GM19455 (cell line): Measurements from ENCODE around the gene KCNQ5.

Experiments used
- ATAC-seq: cut with Tn5 transposase; IDR thresholded peaks from one replicate; pipeline ENCODE4 v1.9.1; 2021; ENCODE audit not compliant: unreplicated experiment

KCNQ5 gene

DNA sequence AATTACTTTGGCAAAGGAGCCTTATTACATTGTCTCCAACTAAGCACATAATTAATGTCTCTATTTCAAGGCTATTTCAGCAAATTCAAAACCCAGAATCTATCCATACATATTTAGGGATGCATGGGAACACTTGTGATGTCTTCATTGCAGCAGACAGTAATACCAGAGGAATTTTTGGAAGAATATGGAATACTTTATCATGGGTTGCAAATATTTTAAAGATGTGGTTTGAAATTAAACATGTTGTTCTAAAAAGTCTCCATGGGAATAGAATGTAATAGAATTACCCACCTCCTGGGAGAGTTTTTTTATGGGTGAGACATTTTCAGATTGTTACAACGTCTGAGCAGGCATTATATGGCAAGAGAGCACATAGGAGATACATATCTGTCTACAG is 170.8 kb downstream of the KCNQ5 start:
- ATAC-seq, result no peak

DNA sequence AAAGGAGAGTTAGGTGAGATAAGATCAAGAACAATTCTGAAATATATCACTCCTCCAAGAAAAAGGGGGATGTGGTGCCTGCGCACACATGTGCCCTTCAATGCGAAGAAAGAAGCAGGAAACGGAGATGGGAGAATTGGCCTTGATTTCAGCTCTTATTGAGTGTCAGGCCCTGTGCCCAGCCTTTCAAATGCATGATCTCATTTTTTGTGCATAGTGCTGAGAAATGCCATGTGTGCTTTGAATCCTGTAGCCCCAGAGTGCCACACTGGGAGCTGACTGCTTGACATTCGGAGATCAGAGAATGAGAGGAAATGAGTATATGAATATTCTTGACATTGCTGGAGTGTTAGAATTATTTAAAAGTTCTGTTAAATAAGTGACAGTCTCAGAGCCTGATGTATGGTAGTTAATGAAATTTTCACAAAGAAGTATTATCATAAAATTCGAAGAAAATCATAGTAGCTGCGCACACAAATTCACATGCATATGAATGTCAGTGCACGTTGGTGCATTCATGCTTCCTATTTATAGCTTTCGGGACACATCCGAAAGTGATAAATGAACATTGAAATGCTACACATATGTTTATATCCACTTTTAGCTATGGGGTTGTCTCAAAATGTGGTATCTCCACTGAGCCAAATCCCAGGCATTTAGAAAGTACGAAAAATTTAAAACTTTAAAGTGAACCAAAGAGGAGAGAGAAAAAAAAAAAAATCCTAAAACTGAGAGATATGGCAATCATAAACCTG is 172.0 kb downstream of the KCNQ5 start:
- no peak for ATAC-seq

DNA sequence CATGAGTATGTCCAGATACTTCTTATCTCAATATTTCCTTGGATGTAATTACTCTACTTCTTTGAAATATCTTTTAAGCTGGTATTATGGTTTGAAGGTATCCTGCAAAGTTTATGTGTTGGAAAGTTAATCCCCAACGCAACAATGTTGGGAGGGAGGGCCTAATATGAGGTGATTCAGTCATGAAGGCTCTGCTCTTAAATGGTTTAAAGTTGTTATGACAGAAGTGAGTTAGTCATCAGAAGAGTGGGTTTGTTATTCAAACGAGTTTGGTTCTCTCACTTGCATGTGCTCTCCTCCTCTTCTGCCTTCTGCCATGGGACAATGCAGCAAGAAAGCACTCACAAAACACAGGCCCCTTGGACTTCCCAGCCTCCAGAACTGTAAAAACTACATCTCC is 176.3 kb downstream of the KCNQ5 start:
- ATAC-seq, result no peak

DNA sequence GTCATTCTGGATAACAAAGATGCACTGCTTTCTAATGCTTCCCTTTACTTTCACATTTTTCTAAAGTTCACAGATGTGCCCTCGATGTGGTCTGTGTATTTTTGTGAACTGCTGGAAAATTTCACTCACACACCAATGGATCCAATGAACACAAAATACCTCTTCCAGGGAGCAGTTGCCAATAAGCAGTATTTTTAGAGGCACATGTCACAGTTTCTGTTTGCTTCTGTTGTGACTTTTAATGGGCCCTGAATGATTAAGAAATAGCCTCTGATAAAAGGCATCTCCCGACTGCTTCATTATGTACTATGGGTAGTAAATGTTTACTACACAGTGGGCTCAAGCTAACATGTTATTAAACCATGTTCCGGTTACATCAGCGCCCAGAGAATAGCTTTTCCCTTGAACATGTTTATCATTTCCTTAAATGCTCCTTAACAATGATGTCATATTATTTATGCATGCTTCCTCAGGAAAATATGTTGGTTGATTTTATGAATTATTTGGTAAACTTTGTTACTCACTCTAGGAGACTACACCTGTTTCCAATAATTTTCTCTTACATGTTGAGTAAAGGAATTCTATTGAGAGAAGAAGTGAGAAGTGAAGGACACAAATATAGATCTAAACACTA is 188.0 kb downstream of the KCNQ5 start:
- no peak for ATAC-seq

DNA sequence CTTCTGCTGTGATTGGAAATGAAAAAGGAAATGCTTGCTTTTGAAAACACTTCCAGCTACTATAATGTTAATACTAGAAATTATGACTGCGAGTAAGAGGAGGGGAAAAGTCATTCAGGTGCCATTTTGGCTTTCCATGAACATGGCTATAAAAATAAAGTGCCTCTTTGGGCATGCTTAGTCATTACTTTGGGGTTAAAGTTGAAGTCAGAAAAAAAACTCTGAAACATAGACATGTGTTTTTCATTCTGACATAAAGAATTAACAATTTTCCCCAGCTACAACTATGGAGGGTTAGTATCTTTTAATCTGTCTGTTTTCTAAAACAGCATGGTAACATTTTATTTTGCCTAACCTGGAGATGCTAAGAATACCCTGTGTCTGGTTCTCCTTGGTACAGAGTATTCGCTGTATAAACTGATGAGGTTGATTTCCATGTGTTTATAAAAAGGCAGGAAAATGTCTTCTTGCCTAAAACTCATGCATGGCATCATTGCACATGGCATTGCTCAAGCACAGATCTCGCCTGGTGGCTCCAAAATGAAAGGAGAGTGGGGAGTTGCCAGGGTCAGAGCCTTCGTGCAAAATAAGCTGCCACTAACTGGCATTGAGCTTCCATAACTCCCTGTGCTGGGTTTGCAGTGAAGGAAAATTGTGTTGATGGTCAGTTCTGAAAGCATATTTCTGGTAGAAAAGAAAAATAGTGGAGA is 188.9 kb downstream of the KCNQ5 start:
- ATAC-seq, result no peak

DNA sequence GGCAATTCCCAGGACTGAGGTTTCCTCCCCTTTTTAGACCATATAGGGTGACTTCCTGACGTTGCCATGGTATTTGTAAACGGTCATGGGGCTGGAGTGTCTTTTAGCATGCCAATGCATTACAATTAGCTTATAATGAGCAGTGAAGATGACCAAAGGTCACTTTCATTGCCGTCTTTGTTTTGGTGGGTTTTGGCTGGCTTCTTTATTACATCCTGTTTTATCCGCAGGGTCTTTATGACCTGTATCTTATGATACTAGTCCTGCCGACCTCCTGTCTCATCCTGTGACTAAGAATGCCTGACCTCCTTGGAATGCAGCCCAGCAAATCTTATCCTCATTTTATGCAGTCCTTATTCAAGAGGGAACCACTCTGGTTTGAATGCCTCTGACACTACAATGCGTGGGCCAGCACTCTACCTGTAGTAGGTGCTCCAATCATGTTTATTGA is 190.1 kb downstream of the KCNQ5 start:
- no peak for ATAC-seq

DNA sequence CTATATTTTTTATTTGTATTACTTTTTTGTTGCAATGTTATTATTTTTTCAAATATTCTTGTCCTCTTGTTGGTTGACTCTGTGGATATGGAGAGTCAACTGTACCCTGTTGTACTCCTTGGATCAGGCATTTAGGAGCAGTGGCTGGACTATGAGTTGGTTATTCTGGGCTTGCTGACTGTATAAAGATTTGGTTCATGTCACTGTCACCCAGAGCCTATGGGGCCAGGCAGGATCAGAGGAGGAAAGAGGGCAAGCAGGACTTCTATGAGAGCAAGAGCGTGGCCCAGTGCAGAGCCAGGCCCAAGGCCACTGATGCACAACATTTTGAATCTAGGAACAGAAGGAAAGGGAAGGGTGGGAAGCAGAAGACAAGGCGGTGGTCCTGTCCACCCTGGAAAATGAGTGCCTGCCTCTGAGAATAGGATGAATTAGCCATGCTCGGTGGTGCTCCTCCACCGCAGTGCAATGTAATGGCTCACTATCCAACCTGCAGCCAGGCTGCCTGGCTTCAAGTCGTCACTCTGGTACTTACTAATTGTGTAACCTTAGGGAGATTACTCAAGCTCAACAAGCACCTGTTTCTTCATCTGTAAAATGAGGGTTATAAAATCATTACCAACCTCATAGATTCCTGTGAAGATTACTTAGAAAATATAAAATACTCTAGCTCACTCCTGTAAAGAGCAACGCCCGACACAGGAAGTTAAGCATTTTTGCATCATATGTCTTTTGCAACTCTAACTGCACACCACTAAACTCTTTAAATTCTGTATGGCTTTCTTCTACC is 192.1 kb downstream of the KCNQ5 start:
- ATAC-seq, result no peak

DNA sequence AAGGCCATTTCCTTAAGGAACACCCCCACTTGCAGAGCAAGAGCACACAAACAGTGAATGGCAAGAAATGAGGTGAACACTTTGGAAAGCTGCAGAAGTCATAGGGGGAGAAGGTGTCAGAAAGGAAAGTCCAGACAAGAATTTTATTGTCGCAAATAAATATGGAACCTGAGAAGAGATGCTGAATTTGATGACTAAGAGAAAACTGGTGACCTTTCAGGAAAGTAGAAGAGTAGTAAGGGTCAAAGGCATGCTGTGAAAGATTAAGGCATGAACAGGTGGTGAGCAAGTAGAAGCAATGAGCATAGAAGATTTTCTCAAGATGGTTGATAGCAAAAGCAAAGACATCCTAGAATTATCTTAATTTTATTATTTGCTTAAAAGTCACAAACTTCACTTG is 194.2 kb downstream of the KCNQ5 start:
- no peak for ATAC-seq

DNA sequence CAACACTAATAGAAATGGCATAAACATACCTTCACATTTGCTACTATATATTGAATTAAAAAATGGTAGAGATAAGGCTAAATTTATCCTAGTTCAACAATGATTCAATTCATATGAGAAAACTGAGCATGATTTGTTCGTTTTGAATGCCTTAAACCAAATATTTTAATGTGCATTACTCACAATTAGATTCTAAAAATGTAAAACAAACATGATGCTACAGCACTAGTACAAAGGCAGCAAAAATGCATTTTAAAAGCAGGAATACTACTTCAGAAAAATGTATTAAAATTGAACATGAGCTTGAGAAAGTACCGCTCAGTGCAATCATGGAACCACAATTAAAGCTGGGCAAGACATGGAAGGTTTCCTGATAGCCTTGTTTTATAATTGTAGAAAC is 195.3 kb downstream of the KCNQ5 start:
- no peak for ATAC-seq

DNA sequence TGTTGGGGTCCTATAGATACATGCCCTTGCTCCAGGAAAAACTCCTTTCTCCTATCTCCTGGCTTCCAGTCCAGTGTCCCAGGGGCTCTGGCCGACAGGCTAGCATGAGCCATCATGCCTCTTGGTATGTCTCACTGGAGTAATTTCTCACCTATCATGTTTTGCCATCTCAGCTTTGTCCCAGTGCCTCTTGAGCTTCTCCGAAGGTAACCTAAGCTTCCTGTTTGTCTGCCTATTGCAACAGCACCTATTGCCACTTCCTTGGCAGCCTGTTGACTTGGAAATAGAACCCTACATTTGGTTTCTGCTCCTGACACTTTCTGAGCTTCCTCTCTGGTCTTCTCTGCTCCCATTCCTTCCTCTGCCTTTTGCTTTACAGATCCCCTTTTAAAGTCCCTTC is 197.7 kb downstream of the KCNQ5 start:
- no peak for ATAC-seq

DNA sequence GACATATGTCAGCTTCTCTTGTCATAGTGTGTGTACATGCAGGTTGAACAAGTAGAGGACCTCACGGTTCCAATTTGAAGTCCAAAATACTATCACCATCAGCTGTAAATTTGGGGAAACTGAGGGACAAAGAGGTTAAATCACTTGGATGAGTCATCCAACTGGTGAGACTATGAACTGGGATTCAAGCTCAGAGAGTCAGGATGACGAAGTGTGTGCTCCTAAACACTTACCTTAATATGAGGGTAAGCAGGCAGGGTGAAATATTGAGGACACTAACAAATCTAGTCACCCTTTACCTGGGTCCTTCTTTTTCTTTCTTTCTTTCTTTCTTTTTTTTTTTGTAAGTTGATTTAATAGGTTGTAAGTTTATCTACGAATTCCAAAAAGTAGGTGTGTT is 198.3 kb downstream of the KCNQ5 start:
- ATAC-seq, result no peak

DNA sequence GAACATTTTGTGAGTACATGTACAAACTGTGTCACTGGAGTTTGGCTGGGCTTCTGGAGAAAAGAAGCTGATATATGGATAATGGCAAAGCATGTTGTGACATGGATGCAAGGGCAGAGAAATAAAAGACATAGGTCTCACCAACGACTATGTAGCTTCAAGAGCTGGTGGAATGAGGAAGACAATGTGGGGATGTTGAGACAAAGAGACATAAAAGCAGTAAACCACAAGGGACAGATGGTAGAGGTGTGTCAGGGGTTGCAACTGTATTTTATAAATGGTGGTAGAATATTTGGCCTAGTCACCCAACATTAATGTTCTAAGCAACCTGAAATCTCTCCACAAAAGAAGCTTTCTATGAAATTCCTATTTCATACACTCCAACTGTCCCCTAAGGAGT is 199.0 kb downstream of the KCNQ5 start:
- no peak for ATAC-seq

DNA sequence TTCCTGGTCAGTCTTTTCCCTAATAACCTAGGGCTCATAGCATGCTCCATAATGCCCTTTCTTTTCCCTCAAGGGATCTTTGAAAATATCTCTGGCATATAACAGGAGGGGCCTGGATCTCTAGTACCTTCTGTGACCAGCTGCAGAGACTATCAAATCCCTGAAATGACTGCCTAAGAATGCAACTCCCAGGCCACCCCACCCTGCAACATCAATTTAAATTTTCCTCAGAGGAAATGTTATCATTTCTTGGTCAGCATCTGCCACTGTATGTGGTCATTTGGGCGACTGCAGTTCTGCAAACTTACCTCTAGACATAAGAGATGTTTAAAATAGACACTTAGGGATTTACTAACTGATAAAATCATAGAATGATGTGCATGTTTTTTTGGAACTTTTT is 200.2 kb downstream of the KCNQ5 start:
- ATAC-seq, result no peak

DNA sequence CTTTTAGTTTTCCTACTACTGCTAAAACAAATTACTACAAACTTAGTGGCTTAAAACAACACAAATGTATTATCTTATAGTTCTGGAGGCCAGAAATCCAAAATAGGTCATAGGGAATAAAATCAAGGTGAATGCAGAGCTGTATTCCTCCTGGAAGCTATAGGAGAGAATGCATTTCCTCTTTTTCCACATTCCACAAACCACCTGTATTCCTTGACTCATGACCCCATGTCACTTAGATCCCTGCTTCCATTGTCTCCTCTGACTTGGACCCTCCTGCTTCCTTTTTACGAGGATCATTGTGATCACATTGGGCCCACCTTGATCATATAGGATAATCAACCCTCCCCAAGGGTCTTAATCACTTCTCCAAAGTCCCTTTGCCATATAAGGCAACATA is 200.8 kb downstream of the KCNQ5 start:
- ATAC-seq, result no peak

DNA sequence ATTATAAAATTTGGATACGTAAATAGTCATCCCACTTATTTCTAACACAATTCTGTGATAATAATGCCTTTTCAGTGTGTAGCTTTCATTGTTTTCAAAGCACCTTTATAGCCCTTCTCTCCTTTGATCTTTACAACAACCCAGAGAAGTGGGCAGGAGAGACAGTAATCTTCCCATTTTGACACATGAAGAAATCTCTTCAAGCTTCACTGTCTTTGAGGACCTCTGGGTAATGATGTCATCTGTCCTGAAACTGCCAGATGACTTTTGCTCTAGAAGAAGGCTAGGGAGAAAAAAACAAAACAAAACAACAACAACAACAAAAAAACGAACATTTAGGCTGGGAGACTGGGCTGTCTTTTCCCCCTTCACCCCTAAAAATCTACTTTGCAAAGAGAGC is 203.0 kb downstream of the KCNQ5 start:
- ATAC-seq, result peak; percentile 72

DNA sequence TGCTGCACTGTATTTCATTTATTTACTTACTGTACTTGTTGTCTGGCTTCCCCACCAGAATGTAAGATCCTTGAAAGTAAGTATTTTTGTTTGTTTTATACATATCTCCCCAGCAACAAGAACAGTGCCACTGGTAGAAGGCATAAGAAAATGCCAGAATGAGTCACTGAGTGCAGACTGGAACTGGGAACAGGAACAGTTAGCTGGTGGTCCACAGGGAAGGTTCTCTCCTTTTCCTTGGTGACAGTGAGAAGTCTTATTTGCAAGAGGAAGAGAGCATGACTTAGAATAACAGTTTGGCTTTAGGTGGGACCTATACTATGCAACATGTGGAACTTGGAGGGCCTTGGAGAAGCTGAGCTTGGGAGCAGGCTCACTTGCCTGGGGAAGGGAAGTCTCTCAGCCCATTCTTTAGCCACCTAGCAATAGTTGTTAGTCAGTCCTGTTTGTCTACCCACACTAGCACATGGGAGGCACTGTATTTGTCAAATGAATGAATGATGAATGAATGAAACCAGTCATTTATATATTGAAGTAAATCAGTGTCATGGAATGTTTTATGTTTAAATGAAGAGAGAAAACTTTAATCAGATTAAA is 203.5 kb downstream of the KCNQ5 start:
- ATAC-seq, result peak; percentile 35

DNA sequence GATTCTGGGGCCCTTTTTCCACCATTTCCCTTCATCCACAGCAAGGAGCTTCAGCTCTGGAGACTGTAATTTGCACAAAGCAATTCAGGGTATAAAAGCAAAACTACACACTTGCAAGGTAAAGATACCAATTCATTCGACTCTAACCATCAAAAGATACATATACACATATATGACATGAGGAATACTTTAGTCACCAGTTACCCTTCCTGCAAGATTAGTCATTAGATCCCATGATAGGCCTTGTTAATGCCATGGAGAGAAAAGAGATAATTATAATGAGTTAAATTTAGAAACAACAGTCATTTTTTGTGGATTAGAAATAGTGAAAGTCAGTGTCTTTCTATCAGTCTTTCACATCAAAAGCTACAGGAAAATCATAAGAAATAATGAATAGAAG is 204.2 kb downstream of the KCNQ5 start:
- no peak for ATAC-seq

DNA sequence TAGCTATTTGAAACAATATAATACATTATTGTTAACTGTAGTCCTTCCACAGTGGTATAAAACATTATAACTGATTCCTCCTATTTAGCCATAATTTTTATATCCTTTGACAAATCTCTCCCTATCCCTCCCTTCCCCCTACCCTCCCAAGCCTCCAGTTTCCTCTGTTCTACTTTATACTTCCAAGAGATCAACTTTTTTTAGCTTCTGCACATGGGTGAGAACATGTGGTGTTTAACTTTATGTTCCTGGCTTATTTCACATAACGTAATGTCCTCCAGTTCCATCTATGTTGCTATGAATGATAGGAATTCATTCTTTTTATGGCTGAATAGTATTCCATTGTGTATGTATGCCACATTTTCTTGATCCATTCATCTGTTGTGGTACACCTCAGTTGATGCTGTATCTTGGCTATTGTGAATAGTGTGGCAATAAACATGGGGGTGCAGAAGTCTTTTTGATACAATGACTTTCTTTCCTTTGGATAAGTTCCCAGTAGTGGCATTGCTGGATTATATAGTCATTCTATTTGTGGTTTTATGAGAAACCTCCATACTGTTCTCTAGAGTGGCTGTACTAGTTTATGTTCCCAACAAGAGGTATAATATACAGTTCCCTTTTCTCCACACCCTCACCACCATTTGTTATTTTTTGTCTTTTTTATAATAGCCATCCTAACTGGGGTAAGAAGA is 205.0 kb downstream of the KCNQ5 start:
- ATAC-seq, result no peak

DNA sequence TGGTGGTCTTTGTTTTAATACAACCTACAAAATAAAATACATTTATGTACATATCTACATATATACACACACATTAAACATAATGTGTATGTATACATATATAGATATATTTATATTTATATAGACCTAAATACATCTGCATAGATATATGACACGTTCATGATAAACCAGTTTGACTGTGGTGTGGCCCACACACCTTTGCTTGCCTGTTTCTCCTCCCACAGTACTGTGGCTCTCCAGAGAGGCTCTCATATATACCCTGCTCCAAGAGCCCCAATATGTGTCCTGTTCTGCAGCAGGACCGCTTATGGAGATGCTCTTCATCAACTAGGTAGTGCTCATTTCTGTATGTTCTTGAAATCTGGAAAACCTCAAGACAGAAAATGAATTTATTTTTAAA is 207.0 kb downstream of the KCNQ5 start:
- no peak for ATAC-seq

DNA sequence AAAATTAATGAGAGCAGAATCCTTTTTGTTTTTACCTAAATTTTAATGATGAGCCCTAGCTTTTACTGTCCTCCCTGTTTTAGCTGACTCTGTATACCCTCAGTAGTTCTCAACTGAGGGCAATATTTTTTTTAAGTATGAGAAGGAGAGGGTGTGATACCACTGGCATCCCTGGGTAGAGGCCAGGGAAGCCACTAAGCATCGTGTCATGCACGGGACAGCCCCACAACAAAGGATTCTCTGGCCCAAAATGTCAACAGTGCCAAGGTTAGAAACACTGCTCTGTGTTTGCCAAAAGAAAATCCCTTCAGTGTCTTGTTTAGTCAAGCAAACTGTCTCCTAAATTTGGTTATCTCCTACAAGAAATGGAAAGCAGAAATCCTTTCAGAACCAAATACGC is 210.4 kb downstream of the KCNQ5 start:
- ATAC-seq, result no peak
